Mesothelial cell of epicardium (in vitro differentiated cells): ENCODE data around the gene KCNK1. TPM values are rescaled to one million over a fixed set of nuclear protein-coding genes. Genes with fewer than 3 reads are reported as not detected.
A peak's percentile ranks its signal among the peaks of the same experiment; 100 is the strongest.

Source experiments
- DNase-seq, 2 experiments: peaks; one replicate each; pipeline ENCODE4 v3.0.0; 2021; ENCODE audit warnings: low spot score in 2 of 2; ENCODE audit not compliant: unreplicated experiment in 2 of 2
- H3K27ac Mint-ChIP-seq: 2 replicates; pipeline ENCODE4 v1.8.0; 2021; ENCODE audit warnings: mixed read lengths
- H3K27me3 Mint-ChIP-seq: 2 replicates; pipeline ENCODE4 v1.8.0; 2021; ENCODE audit warnings: low read depth, mixed read lengths
- H3K36me3 Mint-ChIP-seq: 2 replicates; pipeline ENCODE4 v1.8.0; 2021; ENCODE audit warnings: mixed read lengths
- H3K4me1 Mint-ChIP-seq: 2 replicates; pipeline ENCODE4 v1.8.0; 2021; ENCODE audit warnings: mixed read lengths
- H3K4me3 Mint-ChIP-seq: 2 replicates; pipeline ENCODE4 v1.8.0; 2021; ENCODE audit warnings: mild to moderate bottlenecking, moderate library complexity, mixed read lengths
- H3K9me3 Mint-ChIP-seq: 2 replicates; pipeline ENCODE4 v1.8.0; 2021; ENCODE audit warnings: mixed read lengths
- total RNA-seq: library from RNA; stranded (reverse); gene quantifications from 3 replicates; pipeline ENCODE4 v1.2.1, GENCODE V29; 2021
- TF ChIP-seq, protein P1 (sequence below): fragments of 200-600 bp; sonication (generic); IDR thresholded peaks from one replicate; pipeline ENCODE4 v1.5.0; 2021; ENCODE audit warnings: antibody characterized with exemption; ENCODE audit not compliant: unreplicated experiment

KCNK1 gene
- total RNA-seq, 1 donor from 2014 or later, result 14.6 TPM

DNA sequence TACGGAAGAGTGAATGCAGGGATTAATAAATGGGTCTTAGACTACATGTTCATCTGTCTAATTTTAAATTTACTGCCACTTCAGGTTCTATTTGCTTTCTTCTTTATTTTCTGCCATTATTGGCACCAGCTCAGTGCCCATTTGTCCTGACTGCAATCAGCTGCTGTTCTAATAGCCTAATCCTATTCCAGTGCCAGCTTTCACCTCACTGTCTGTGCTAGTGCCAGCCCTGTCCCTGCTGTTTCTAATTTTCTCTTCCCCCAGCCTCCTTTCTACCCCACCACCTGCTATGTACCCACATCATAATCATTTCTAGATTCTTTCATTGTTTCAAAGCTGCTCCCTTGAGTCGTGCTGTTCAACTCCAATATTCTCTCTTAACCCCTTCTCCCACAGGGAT is 86.4 kb downstream of the KCNK1 start:
- no peak for DNase-seq
- Mint-ChIP-seq H3K4me1 (peaks cover 15% of the 10 kb centered on the region), H3K27me3 (no peaks in the 10 kb centered on the region), H3K4me3 (no peak overlapping the region), H3K27ac (no peak overlapping the region), H3K36me3 (no peaks in the 10 kb centered on the region), H3K9me3 (peaks cover 14% of the 10 kb centered on the region)
- TF ChIP-seq, protein P1, sequence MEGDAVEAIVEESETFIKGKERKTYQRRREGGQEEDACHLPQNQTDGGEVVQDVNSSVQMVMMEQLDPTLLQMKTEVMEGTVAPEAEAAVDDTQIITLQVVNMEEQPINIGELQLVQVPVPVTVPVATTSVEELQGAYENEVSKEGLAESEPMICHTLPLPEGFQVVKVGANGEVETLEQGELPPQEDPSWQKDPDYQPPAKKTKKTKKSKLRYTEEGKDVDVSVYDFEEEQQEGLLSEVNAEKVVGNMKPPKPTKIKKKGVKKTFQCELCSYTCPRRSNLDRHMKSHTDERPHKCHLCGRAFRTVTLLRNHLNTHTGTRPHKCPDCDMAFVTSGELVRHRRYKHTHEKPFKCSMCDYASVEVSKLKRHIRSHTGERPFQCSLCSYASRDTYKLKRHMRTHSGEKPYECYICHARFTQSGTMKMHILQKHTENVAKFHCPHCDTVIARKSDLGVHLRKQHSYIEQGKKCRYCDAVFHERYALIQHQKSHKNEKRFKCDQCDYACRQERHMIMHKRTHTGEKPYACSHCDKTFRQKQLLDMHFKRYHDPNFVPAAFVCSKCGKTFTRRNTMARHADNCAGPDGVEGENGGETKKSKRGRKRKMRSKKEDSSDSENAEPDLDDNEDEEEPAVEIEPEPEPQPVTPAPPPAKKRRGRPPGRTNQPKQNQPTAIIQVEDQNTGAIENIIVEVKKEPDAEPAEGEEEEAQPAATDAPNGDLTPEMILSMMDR, result no peak

DNA sequence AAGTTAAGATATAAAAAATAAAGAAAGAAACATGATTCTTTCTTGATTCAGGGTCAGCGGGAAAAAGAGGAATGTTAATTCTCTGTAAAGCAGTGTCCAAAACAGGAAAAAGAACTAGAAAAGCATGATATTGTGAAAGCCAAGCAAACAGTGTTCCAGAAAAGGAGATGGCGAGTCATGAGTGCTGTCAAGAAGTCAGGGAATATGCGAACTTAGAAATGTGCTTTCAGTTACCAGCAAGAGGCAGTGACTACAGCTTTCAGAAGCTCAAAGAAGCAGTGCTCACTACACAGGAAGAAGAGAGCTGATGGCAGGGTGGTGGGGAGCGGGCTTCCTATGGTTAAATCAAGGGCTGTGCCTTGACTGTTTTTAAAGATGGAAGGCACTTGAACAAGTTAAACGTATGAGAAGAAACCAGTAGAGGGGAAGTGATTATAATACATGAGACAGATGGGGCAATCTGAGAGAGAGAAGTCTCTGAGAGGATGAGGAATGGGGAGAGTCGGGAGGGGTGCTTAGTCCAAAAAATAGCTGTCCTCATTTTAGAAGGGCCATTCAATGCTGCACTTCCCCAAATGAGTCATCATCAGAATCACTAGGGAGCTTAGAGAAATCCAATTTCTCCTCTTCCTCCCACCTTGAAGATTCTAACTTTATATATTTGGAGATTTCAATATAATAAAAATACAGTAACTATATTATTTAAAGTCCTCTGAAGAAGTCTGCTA is 90.4 kb downstream of the KCNK1 start:
- H3K27ac Mint-ChIP-seq, result peak overlapping the region; percentile 47
- H3K4me1 Mint-ChIP-seq, result peaks cover 45% of the 10 kb centered on the region
- no peaks in the 10 kb centered on the region for H3K36me3 Mint-ChIP-seq
- TF ChIP-seq, protein P1, result no peak
- no peaks in the 10 kb centered on the region for H3K9me3 Mint-ChIP-seq
- no peaks in the 10 kb centered on the region for H3K27me3 Mint-ChIP-seq
- no peak overlapping the region for H3K4me3 Mint-ChIP-seq
- DNase-seq, result no peak

- TF ChIP-seq, protein P1, result no peak
- H3K27ac Mint-ChIP-seq, result no peak overlapping the region
- DNase-seq, result no peak
- H3K4me1 Mint-ChIP-seq, result peaks cover 45% of the 10 kb centered on the region
- H3K9me3 Mint-ChIP-seq, result no peaks in the 10 kb centered on the region
- H3K36me3 Mint-ChIP-seq, result no peaks in the 10 kb centered on the region
- no peak overlapping the region for H3K4me3 Mint-ChIP-seq
- H3K27me3 Mint-ChIP-seq, result no peaks in the 10 kb centered on the region
These were observed 91.2 kb downstream of the KCNK1 start for GRCh38 chr1:233704898-233705723.

- H3K27me3 Mint-ChIP-seq, result no peaks in the 10 kb centered on the region
These were observed 93.4 kb downstream of the KCNK1 start for GRCh38 chr1:233707153-233707879.

More at GRCh38 chr1:233707153-233707879, 93.4 kb downstream of the KCNK1 start:
- Mint-ChIP-seq H3K36me3 (no peaks in the 10 kb centered on the region), H3K4me3 (peak overlapping the region; percentile 25), H3K27ac (peak overlapping the region; percentile 67), H3K4me1 (peaks cover 45% of the 10 kb centered on the region), H3K9me3 (peaks cover 6% of the 10 kb centered on the region)
- TF ChIP-seq, protein P1, result no peak
- DNase-seq, result no peak
